Embryonic facial prominence (tissue), 1 donor: Measurements from ENCODE around the gene XRCC3.

Experiments
- DNase-seq: peaks from one replicate; pipeline ENCODE4 v3.0.0-alpha.2; 2016; ENCODE audit errors: extremely low spot score

XRCC3 gene

GRCh38 chr14:103726474-103726873, 11.2 kb upstream of the XRCC3 start:
- DNase-seq: no peak

- DNase-seq: no peak
These were observed 10.6 kb upstream of the XRCC3 start for GRCh38 chr14:103725739-103726395.

- DNase-seq: no peak
These were observed 9.9 kb upstream of the XRCC3 start for GRCh38 chr14:103725001-103725682.

- no peak for DNase-seq
These were observed 8.9 kb upstream of the XRCC3 start for GRCh38 chr14:103724116-103724515.

GRCh38 chr14:103723748-103724081, 8.5 kb upstream of the XRCC3 start:
- no peak for DNase-seq

GRCh38 chr14:103721334-103722120, 6.3 kb upstream of the XRCC3 start:
- DNase-seq: no peak

- no peak for DNase-seq
These were observed 4.5 kb upstream of the XRCC3 start for GRCh38 chr14:103719751-103720150.

- DNase-seq: no peak
These were observed 3.3 kb upstream of the XRCC3 start for GRCh38 chr14:103718572-103718971.

- no peak for DNase-seq
These were observed 1.7 kb upstream of the XRCC3 start for GRCh38 chr14:103716899-103717411.

- no peak for DNase-seq
These were observed 995 bp upstream of the XRCC3 start for GRCh38 chr14:103716091-103716801.

GRCh38 chr14:103714063-103714724, 1.1 kb downstream of the XRCC3 start:
- DNase-seq: no peak

- no peak for DNase-seq
These were observed 1.8 kb downstream of the XRCC3 start for GRCh38 chr14:103713304-103714062.

GRCh38 chr14:103712633-103713247, 2.5 kb downstream of the XRCC3 start:
- DNase-seq: no peak

GRCh38 chr14:103711516-103712431, 3.5 kb downstream of the XRCC3 start:
- no peak for DNase-seq

GRCh38 chr14:103710771-103711377, 4.4 kb downstream of the XRCC3 start:
- DNase-seq: no peak

GRCh38 chr14:103709814-103710213, 5.4 kb downstream of the XRCC3 start:
- DNase-seq: no peak

- no peak for DNase-seq
These were observed 6.5 kb downstream of the XRCC3 start for GRCh38 chr14:103708750-103709187.
